Caco-2 (cell line): ENCODE measurements around the gene ABHD5. TPM values are rescaled to one million over a fixed set of nuclear protein-coding genes. Genes with fewer than 3 reads are reported as not detected.

Experiments
- BruUV-seq: library from RNA; stranded (reverse); fragments of 400-500 nt; replicated peaks from 2 replicates; lab custom pipeline; 2021; lab: Mats Ljungman, UMichigan
- CTCF ChIA-PET: fragments of 300-600 bp; sonication (Branson Sonifier 250); formaldehyde crosslinking; loops from one replicate; lab custom pipeline; 2022; ENCODE audit warnings: antibody characterized with exemption; lab: Charles Lee
- POLR2A ChIA-PET: fragments of 300-600 bp; sonication (Branson Sonifier 250); formaldehyde crosslinking; loops from one replicate; lab custom pipeline; 2022; ENCODE audit warnings: antibody characterized with exemption; lab: Charles Lee
- DNase-seq, 2 experiments: peaks; one replicate each; pipeline versions ENCODE4 v3.0.0 to v3.0.0-alpha.2; 2020 to 2022
- H3K27me3 ChIP-seq: replicated peaks from 2 replicates; pipeline ENCODE4 v1.6.0; 2011; ENCODE audit warnings: low read length; ENCODE audit not compliant: control insufficient read depth, insufficient read depth
- H3K36me3 ChIP-seq: 2 replicates; pipeline ENCODE4 v1.5.1; 2011; ENCODE audit warnings: low read length; ENCODE audit not compliant: control insufficient read depth, insufficient read depth
- H3K4me1 ChIP-seq: fragments of 250-450 bp; sonication (Bioruptor Pico); 2 replicates; pipeline ENCODE4 v1.5.1; 2020; ENCODE audit warnings: mild to moderate bottlenecking
- H3K4me3 ChIP-seq: 2 replicates; pipeline ENCODE4 v1.5.1; 2011; ENCODE audit warnings: low read depth, mild to moderate bottlenecking, control low read depth, low read length
- H3K9me3 ChIP-seq: fragments of 250-450 bp; sonication (Bioruptor Pico); 2 replicates; pipeline ENCODE4 v1.5.1; 2020; ENCODE audit warnings: mild to moderate bottlenecking, moderate library complexity
- H3K27ac Mint-ChIP-seq: one replicate; pipeline ENCODE4 v1.8.0; 2022; ENCODE audit warnings: mixed read lengths; ENCODE audit not compliant: unreplicated experiment
- H3K27me3 Mint-ChIP-seq: one replicate; pipeline ENCODE4 v1.8.0; 2022; ENCODE audit warnings: mixed read lengths; ENCODE audit not compliant: insufficient read depth, unreplicated experiment
- H3K36me3 Mint-ChIP-seq: one replicate; pipeline ENCODE4 v1.8.0; 2022; ENCODE audit warnings: mild to moderate bottlenecking, mixed read lengths; ENCODE audit not compliant: insufficient read depth, unreplicated experiment
- H3K4me1 Mint-ChIP-seq: one replicate; pipeline ENCODE4 v1.8.0; 2022; ENCODE audit warnings: low read depth, mixed read lengths; ENCODE audit not compliant: unreplicated experiment
- H3K4me3 Mint-ChIP-seq: one replicate; pipeline ENCODE4 v1.8.0; 2022; ENCODE audit warnings: mild to moderate bottlenecking, moderate library complexity, mixed read lengths; ENCODE audit not compliant: unreplicated experiment
- H3K9me3 Mint-ChIP-seq: one replicate; pipeline ENCODE4 v1.8.0; 2022; ENCODE audit warnings: mixed read lengths; ENCODE audit not compliant: unreplicated experiment
- CTCF ChIP-seq, 2 experiments: fragments of 200-600 bp in 1 of 2; IDR thresholded peaks; 1 replicate in 1 of 2; 2 replicates in 1 of 2; pipeline versions ENCODE4 v1.5.1 to v1.8.0; 2011 to 2022; ENCODE audit warnings: antibody characterized with exemption in 1 of 2, control low read depth in 1 of 2, inconsistent platforms in 1 of 2, low read depth in 1 of 2, low read length in 1 of 2, mild to moderate bottlenecking in 1 of 2, moderate library complexity in 1 of 2; ENCODE audit not compliant: insufficient read depth in 1 of 2, severe bottlenecking in 1 of 2, unreplicated experiment in 1 of 2
- intact Hi-C: fragments of 100-400 bp; cut with micrococcal nuclease; formaldehyde crosslinking; loops from one replicate; pipeline ENCODE4 v1.10.0; 2022; ENCODE audit not compliant: unreplicated experiment
- total RNA-seq: library from RNA; stranded (reverse); gene quantifications from 2 replicates; pipeline ENCODE4 v1.2.3, GENCODE V29; 2022

Gene ABHD5
- total RNA-seq, 1 experiment from 2014 or later: 12.3 TPM

- CTCF ChIA-PET: no interaction called here
- Histone ChIP-seq H3K9me3 (no peaks in the 10 kb centered on the region), H3K4me3 (no peak overlapping the region), H3K4me1 (peaks cover 27% of the 10 kb centered on the region), H3K27me3 (no peaks in the 10 kb centered on the region), H3K36me3 (no peaks in the 10 kb centered on the region)
- POLR2A ChIA-PET: no interaction called here
- Mint-ChIP-seq H3K27me3 (no peaks in the 10 kb centered on the region), H3K9me3 (peaks cover 5% of the 10 kb centered on the region), H3K36me3 (no peaks in the 10 kb centered on the region), H3K27ac (no peak overlapping the region), H3K4me1 (peaks cover 24% of the 10 kb centered on the region), H3K4me3 (no peak overlapping the region)
- no peak for TF ChIP-seq CTCF (IDR thresholded peaks at IDR 0.05; ENCODE audit: insufficient read depth in 1 of 2, low read depth in 1 of 2, low read length in 1 of 2, severe bottlenecking in 1 of 2, unreplicated experiment in 1 of 2)
- no peak for DNase-seq
- BruUV-seq: no TSS peak
- intact Hi-C loops: no loop called here
Observed at GRCh38 chr3:43762451-43762850, 71.7 kb downstream of the ABHD5 start.

GRCh38 chr3:43764056-43764455 lies 73.3 kb downstream of the ABHD5 start:
- POLR2A ChIA-PET: no interaction called here
- Mint-ChIP-seq H3K27ac (no peak overlapping the region), H3K4me3 (no peak overlapping the region), H3K27me3 (no peaks in the 10 kb centered on the region), H3K4me1 (peaks cover 8% of the 10 kb centered on the region), H3K36me3 (no peaks in the 10 kb centered on the region), H3K9me3 (no peaks in the 10 kb centered on the region)
- intact Hi-C loops: no loop called here
- TF ChIP-seq CTCF (IDR thresholded peaks at IDR 0.05; ENCODE audit: insufficient read depth in 1 of 2, low read depth in 1 of 2, low read length in 1 of 2, severe bottlenecking in 1 of 2, unreplicated experiment in 1 of 2): no peak
- peaks cover 11% of the 10 kb centered on the region for H3K4me1 ChIP-seq
- CTCF ChIA-PET: no interaction called here
- H3K27me3 ChIP-seq: no peaks in the 10 kb centered on the region
- no peaks in the 10 kb centered on the region for H3K36me3 ChIP-seq
- BruUV-seq: no TSS peak
- no peak overlapping the region for H3K4me3 ChIP-seq
- DNase-seq: no peak
- H3K9me3 ChIP-seq: no peaks in the 10 kb centered on the region

- DNase-seq: no peak
- Histone ChIP-seq H3K27me3 (no peaks in the 10 kb centered on the region), H3K9me3 (no peaks in the 10 kb centered on the region), H3K4me3 (no peak overlapping the region), H3K4me1 (peaks cover 6% of the 10 kb centered on the region), H3K36me3 (no peaks in the 10 kb centered on the region)
- no peak overlapping the region for H3K27ac Mint-ChIP-seq
- H3K4me1 Mint-ChIP-seq: peaks cover 4% of the 10 kb centered on the region
- H3K9me3 Mint-ChIP-seq: no peaks in the 10 kb centered on the region
- no peaks in the 10 kb centered on the region for H3K27me3 Mint-ChIP-seq
- no peak for TF ChIP-seq CTCF (IDR thresholded peaks at IDR 0.05; ENCODE audit: insufficient read depth in 1 of 2, low read depth in 1 of 2, low read length in 1 of 2, severe bottlenecking in 1 of 2, unreplicated experiment in 1 of 2)
- H3K4me3 Mint-ChIP-seq: no peak overlapping the region
- ChIA-PET CTCF (no interaction called here), POLR2A (no interaction called here)
- no TSS peak for BruUV-seq
- H3K36me3 Mint-ChIP-seq: no peaks in the 10 kb centered on the region
- intact Hi-C loops: no loop called here
Observed at GRCh38 chr3:43764471-43764870, 73.7 kb downstream of the ABHD5 start.
